Body of pancreas (tissue), 4 donors: ENCODE data around the gene MAT2B.

ENCODE experiments used
- CTCF ChIP-seq, 7 experiments: fragments of 450-650 bp in 4 of 7; fragments of 200-600 bp in 3 of 7; sonication (generic) in 3 of 7; IDR thresholded peaks; one replicate each; pipeline ENCODE4 v1.5.1; 2016 to 2019; ENCODE audit warnings: antibody characterized with exemption in 7 of 7
- POLR2A ChIP-seq, 3 donors: fragments of 450-650 bp; IDR thresholded peaks; one replicate each; pipeline ENCODE4 v1.6.1; 2016; ENCODE audit warnings: antibody characterized with exemption in 3 of 3, mild to moderate bottlenecking in 2 of 3

- TF ChIP-seq CTCF (IDR thresholded peaks at IDR 0.05) (no peak), POLR2A (IDR thresholded peaks at IDR 0.05) (no peak)
Observed at GRCh38 chr5:163505049-163505367, 411 bp upstream of the MAT2B start.
